H1 (cell line): ENCODE results near the gene TCF7. TPM values are rescaled to one million over a fixed set of nuclear protein-coding genes. Genes with fewer than 3 reads are reported as not detected.

Experiments
- CTCF ChIA-PET: fragments of 300-600 bp; sonication (Branson Sonifier 250); formaldehyde crosslinking; loops from one replicate; lab custom pipeline; 2021; ENCODE audit not compliant: partially characterized antibody; lab: Charles Lee
- POLR2A ChIA-PET: fragments of 300-600 bp; sonication (Branson Sonifier 250); formaldehyde crosslinking; loops from one replicate; lab custom pipeline; 2021; ENCODE audit warnings: inconsistent platforms; ENCODE audit not compliant: partially characterized antibody; lab: Charles Lee
- DNase-seq, 2 experiments: peaks; one replicate each; pipeline versions ENCODE4 v3.0.0 to v3.0.0-alpha.2; 2010 to 2022; ENCODE audit warnings: low spot score in 2 of 2, low read depth in 1 of 2, mixed read lengths in 1 of 2
- FAIRE-seq: peaks from 2 replicates; lab custom pipeline; 2011; peaks lifted over from hg19 to GRCh38; lab: Jason Lieb, UNC
- H2AFZ ChIP-seq: 2 replicates; pipeline ENCODE4 v1.8.1; 2012; ENCODE audit warnings: low read length, inconsistent platforms
- H2AK5ac ChIP-seq: 2 replicates; pipeline ENCODE4 v1.6.1; 2013; ENCODE audit warnings: low read depth, low read length
- H2BK120ac ChIP-seq: replicated peaks from 2 replicates; pipeline ENCODE3; 2013; ENCODE audit warnings: low read depth, low read length, inconsistent platforms
- H2BK12ac ChIP-seq: 2 replicates; pipeline ENCODE4 v1.6.1; 2013; ENCODE audit warnings: low read depth, low read length
- H2BK15ac ChIP-seq: 2 replicates; pipeline ENCODE4 v1.6.1; 2013; ENCODE audit warnings: low read length
- H2BK20ac ChIP-seq: 2 replicates; pipeline ENCODE4 v1.6.1; 2013; ENCODE audit warnings: low read length
- H2BK5ac ChIP-seq: 2 replicates; pipeline ENCODE4 v1.6.1; 2013; ENCODE audit warnings: low read depth, low read length
- H3K14ac ChIP-seq: 2 replicates; pipeline ENCODE4 v1.6.1; 2013; ENCODE audit warnings: inconsistent platforms; ENCODE audit not compliant: insufficient read length
- H3K18ac ChIP-seq: 2 replicates; pipeline ENCODE4 v1.6.1; 2013; ENCODE audit warnings: low read length; ENCODE audit errors: extremely low read depth
- H3K23ac ChIP-seq: 2 replicates; pipeline ENCODE4 v1.6.1; 2013; ENCODE audit warnings: inconsistent platforms; ENCODE audit not compliant: insufficient read length
- H3K23me2 ChIP-seq: 2 replicates; pipeline ENCODE4 v1.6.1; 2013; ENCODE audit warnings: low read depth, low read length
- H3K27ac ChIP-seq: 2 replicates; pipeline ENCODE4 v1.6.1; 2011; ENCODE audit warnings: low read depth, low read length, inconsistent platforms
- H3K27me3 ChIP-seq, 4 experiments: replicated peaks in 1 of 4; 1 replicate in 1 of 4; 2 replicates in 3 of 4; pipeline versions ENCODE4 v1.6.1 to v1.8.1; 2011 to 2013; ENCODE audit warnings: low read length in 3 of 4, mild to moderate bottlenecking in 3 of 4, inconsistent platforms in 2 of 4, mixed read lengths in 2 of 4, moderate library complexity in 1 of 4; ENCODE audit not compliant: control insufficient read depth in 3 of 4, insufficient read depth in 3 of 4; ENCODE audit errors: extremely low read depth in 1 of 4
- H3K36me3 ChIP-seq, 4 experiments: 2 replicates each; pipeline versions ENCODE4 v1.6.1 to v1.8.1; 2011 to 2013; ENCODE audit warnings: mild to moderate bottlenecking in 4 of 4, low read length in 3 of 4, moderate library complexity in 2 of 4, control low read depth in 1 of 4, inconsistent platforms in 1 of 4; ENCODE audit not compliant: insufficient read depth in 4 of 4, control insufficient read depth in 2 of 4
- H3K4ac ChIP-seq: replicated peaks from 2 replicates; pipeline ENCODE3; 2013; ENCODE audit warnings: low read length, low read depth, mixed read lengths, inconsistent platforms; ENCODE audit not compliant: insufficient read length
- H3K4me1 ChIP-seq, 4 experiments: replicated peaks in 1 of 4; 1 replicate in 1 of 4; 2 replicates in 3 of 4; pipeline versions ENCODE4 v1.6.1 to v1.8.1; 2011 to 2013; ENCODE audit warnings: low read length in 3 of 4, inconsistent platforms in 2 of 4, mixed read lengths in 1 of 4; ENCODE audit not compliant: insufficient read depth in 4 of 4, control insufficient read depth in 3 of 4
- H3K4me2 ChIP-seq, 2 experiments: 2 replicates each; pipeline versions ENCODE4 v1.6.1 to v1.8.1; 2011 to 2013; ENCODE audit warnings: low read depth in 2 of 2, low read length in 2 of 2, control low read depth in 1 of 2, inconsistent platforms in 1 of 2, mild to moderate bottlenecking in 1 of 2; ENCODE audit not compliant: insufficient read depth in 1 of 2
- H3K4me3 ChIP-seq, 4 experiments: fragments of 200-600, 300-600 bp in 1 of 4; sonication (generic), shearing (Covaris generic), sonication (Bioruptor Twin) in 1 of 4; 2 replicates each; pipeline versions ENCODE4 v1.5.1 to v1.8.1; 2011 to 2016; ENCODE audit warnings: low read length in 4 of 4, low read depth in 3 of 4, control low read depth in 2 of 4, inconsistent platforms in 2 of 4, mild to moderate bottlenecking in 2 of 4, mixed read lengths in 1 of 4, moderate library complexity in 1 of 4; ENCODE audit not compliant: insufficient read depth in 2 of 4; ENCODE audit errors: extremely low read depth in 1 of 4
- H3K56ac ChIP-seq: replicated peaks from 2 replicates; pipeline ENCODE3; 2013; ENCODE audit warnings: low read depth, mild to moderate bottlenecking, mixed read lengths, low read length, inconsistent platforms; ENCODE audit not compliant: insufficient read length
- H3K79me1 ChIP-seq: 2 replicates; pipeline ENCODE4 v1.6.1; 2013; ENCODE audit warnings: low read depth, low read length, control low read depth
- H3K79me2 ChIP-seq, 2 experiments: 2 replicates each; pipeline versions ENCODE4 v1.6.1 to v1.8.1; 2012 to 2013; ENCODE audit warnings: low read length in 2 of 2, mild to moderate bottlenecking in 2 of 2, inconsistent platforms in 1 of 2; ENCODE audit not compliant: insufficient read depth in 2 of 2, control insufficient read depth in 1 of 2
- H3K9ac ChIP-seq, 4 experiments: replicated peaks in 1 of 4; 1 replicate in 1 of 4; 2 replicates in 3 of 4; pipeline versions ENCODE4 v1.6.1 to v1.8.1; 2011 to 2013; ENCODE audit warnings: low read depth in 3 of 4, low read length in 3 of 4, control low read depth in 2 of 4, mild to moderate bottlenecking in 2 of 4, moderate library complexity in 2 of 4, inconsistent platforms in 1 of 4; ENCODE audit errors: extremely low read depth in 1 of 4
- H3K9me3 ChIP-seq, 2 experiments: 2 replicates each; pipeline versions ENCODE4 v1.6.1 to v1.8.1; 2012 to 2013; ENCODE audit warnings: mild to moderate bottlenecking in 2 of 2, moderate library complexity in 2 of 2, control low read depth in 1 of 2, inconsistent platforms in 1 of 2, low read depth in 1 of 2, low read length in 1 of 2, mixed read lengths in 1 of 2; ENCODE audit not compliant: insufficient read depth in 2 of 2
- H4K20me1 ChIP-seq, 2 experiments: replicated peaks in 1 of 2; 2 replicates each; pipeline versions ENCODE3 to v1.8.1; 2011 to 2013; ENCODE audit warnings: inconsistent platforms in 2 of 2, low read length in 2 of 2, mild to moderate bottlenecking in 1 of 2; ENCODE audit not compliant: insufficient read depth in 2 of 2, control insufficient read depth in 1 of 2
- H4K5ac ChIP-seq: 2 replicates; pipeline ENCODE4 v1.6.1; 2013; ENCODE audit warnings: low read length, low read depth, mixed read lengths, inconsistent platforms; ENCODE audit not compliant: insufficient read length
- H4K8ac ChIP-seq: 2 replicates; pipeline ENCODE4 v1.8.0; 2013; ENCODE audit warnings: mild to moderate bottlenecking, moderate library complexity, low read length, inconsistent platforms; ENCODE audit not compliant: insufficient read depth; ENCODE audit errors: extremely low read depth
- H4K91ac ChIP-seq: replicated peaks from 2 replicates; pipeline ENCODE3; 2013; ENCODE audit warnings: low read length, mixed read lengths, inconsistent platforms; ENCODE audit not compliant: insufficient read length
- ASH2L ChIP-seq: fragments of 200-600, 300-600 bp; sonication (generic); IDR thresholded peaks from one replicate; pipeline ENCODE4 v1.7.1; 2017; ENCODE audit warnings: low read length
- BACH1 ChIP-seq: IDR thresholded peaks from 2 replicates; pipeline ENCODE4 v1.6.1; 2012; ENCODE audit warnings: low read length, improper control_type of control experiment
- KDM5A ChIP-seq: fragments of 200-600 bp; IDR thresholded peaks from 2 replicates; pipeline ENCODE4 v1.7.1; 2012; ENCODE audit warnings: mild to moderate bottlenecking, low read length, inconsistent platforms, mixed read lengths
- POU5F1 ChIP-seq: IDR thresholded peaks from 2 replicates; pipeline ENCODE4 v1.6.1; 2011; ENCODE audit warnings: low read depth, mild to moderate bottlenecking, low read length, moderate library complexity
- RFX5 ChIP-seq: IDR thresholded peaks from 2 replicates; pipeline ENCODE4 v1.6.1; 2011; ENCODE audit warnings: low read depth, low read length, improper control_type of control experiment, borderline replicate concordance
- RXRA ChIP-seq: IDR thresholded peaks from 2 replicates; pipeline ENCODE4 v1.6.1; 2011; ENCODE audit warnings: low read depth, mild to moderate bottlenecking, low read length, moderate library complexity; ENCODE audit not compliant: insufficient read depth
- SIRT6 ChIP-seq: IDR thresholded peaks from one replicate; pipeline ENCODE4 v1.7.1; 2012; ENCODE audit warnings: low read length, inconsistent platforms
- TAF1 ChIP-seq: IDR thresholded peaks from 2 replicates; pipeline ENCODE4 v1.6.1; 2011; ENCODE audit warnings: mild to moderate bottlenecking, low read depth, low read length
- WGBS, 2 experiments: shearing (Covaris generic) in 1 of 2; methylation state at CpG; one replicate each; pipeline versions ENCODE4 v1.1.6 to v1.1.7; 2013 to 2015; ENCODE audit warnings: low lambda C conversion rate in 2 of 2, mixed read lengths in 2 of 2, inconsistent platforms in 1 of 2, low coverage in 1 of 2, missing lambda C conversion rate in 1 of 2; ENCODE audit not compliant: insufficient replicate concordance in 2 of 2, insufficient coverage in 1 of 2, insufficient read length in 1 of 2; ENCODE audit errors: extremely low coverage in 1 of 2, missing lambda C conversion rate in 1 of 2; 5-methylcytosine and 5-hydroxymethylcytosine counted together
- polyA plus RNA-seq, 7 experiments: library from polyadenylated mRNA; depleted of rRNA in 3 of 7; stranded (reverse) in 5 of 7; unstranded in 2 of 7; fragments of >200 nt in 5 of 7; fragments of 200-250 nt in 2 of 7; gene quantifications; 1 replicate in 5 of 7; 2 replicates in 1 of 7; 4 replicates in 1 of 7; pipeline versions ENCODE4 v1.2.1 to v1.2.3, GENCODE V29; 2011 to 2013; ENCODE audit warnings: missing spikeins in 2 of 7, mixed read lengths in 2 of 7
- total RNA-seq: library from RNA; stranded (reverse); fragmentation: NEBNext Ultra II Directional; extraction: Animal tissue kit (Norgen Biotek cat#: 25700); gene quantifications from 2 replicates; pipeline ENCODE4 v1.2.1, GENCODE V29; 2021

TCF7 gene
- total and polyA plus RNA-seq, 2 of the 8 experiments (the other 6 are each of a cell fraction or from before 2014, with no cell fraction given) = 4.7 to 8.5 TPM

- WGBS, 2 experiments = 2% methylated on average over 30 of the region's 31 CpGs; no CpG with 5 or more reads in 1 of the 2 experiments
- no peak overlapping the region for H2AK5ac ChIP-seq
- TF ChIP-seq KDM5A (no peak), TAF1 (no peak), BACH1 (no peak), RXRA (no peak), ASH2L (no peak), SIRT6 (no peak), POU5F1 (no peak), RFX5 (no peak)
- TF ChIP-seq, all 59 proteins: peak for 0
- Histone ChIP-seq H4K8ac (no peak overlapping the region), H3K18ac (no peak overlapping the region), H2BK20ac (no peak overlapping the region), H4K5ac (no peak overlapping the region), H4K20me1 (peaks cover 2 to 8% of the 10 kb centered on the region in 2 experiments), H2AFZ (no peak overlapping the region), H3K23ac (no peak overlapping the region), H2BK120ac (no peak overlapping the region), H3K27ac (no peak overlapping the region), H3K14ac (no peak overlapping the region), H2BK12ac (no peak overlapping the region), H3K9ac (peak overlapping the region; percentile 90 to 96 (median 94)), H3K79me1 (no peaks in the 10 kb centered on the region; the same call in 1 of the 2 replicates), H3K36me3 (peaks cover 0 to 15% (median 7%) of the 10 kb centered on the region in 4 experiments; a peak in 3 of 8 replicates), H3K27me3 (no peaks in the 10 kb centered on the region), H3K9me3 (no peaks in the 10 kb centered on the region), H3K79me2 (peaks cover 14 to 47% of the 10 kb centered on the region in 2 experiments), H3K4me3 (peak overlapping the region; percentile 63 to 95 (median 84)), H3K4ac (no peak overlapping the region), H4K91ac (no peak overlapping the region), H2BK5ac (no peak overlapping the region; the same call in 1 of the 2 replicates), H2BK15ac (no peak overlapping the region), H3K56ac (no peak overlapping the region), H3K23me2 (peaks cover 3% of the 10 kb centered on the region), H3K4me1 (peaks cover 0 to 3% (median 0%) of the 10 kb centered on the region in 4 experiments; a peak in 4 of 7 replicates), H3K4me2 (peak overlapping the region; percentile 90 to 93)
- DNase-seq (no peak), FAIRE-seq (no peak)
- ChIA-PET CTCF (no interaction called here), POLR2A (interaction anchor here (0.6 to 4.9 kb wide), 50 partner anchors 8 to 472 kb away, joined by 3 to 58 read pairs (median 5); partner anchors contain the start of genes PPP2CA, SEC24A, TCF7 and UBE2B)
Observed at GRCh38 chr5:134175921-134176510, 61.5 kb downstream of the TCF7 start.
